PC-9 (cell line): Measurements from ENCODE around the gene TXNDC12. TPM values are rescaled to one million over a fixed set of nuclear protein-coding genes. Genes with fewer than 3 reads are reported as not detected.

Experiments used
- BruUV-seq: library from RNA; stranded (reverse); fragments of 400-500 nt; replicated peaks from 2 replicates; lab custom pipeline; 2021; lab: Mats Ljungman, UMichigan
- CTCF ChIA-PET: fragments of 300-600 bp; sonication (Branson Sonifier 250); formaldehyde crosslinking; loops from one replicate; lab custom pipeline; 2022; ENCODE audit warnings: antibody characterized with exemption; lab: Charles Lee
- POLR2A ChIA-PET: fragments of 300-600 bp; sonication (Branson Sonifier 250); formaldehyde crosslinking; loops from one replicate; lab custom pipeline; 2022; ENCODE audit warnings: antibody characterized with exemption; ENCODE audit not compliant: unreplicated experiment; lab: Charles Lee
- DNase-seq, 2 experiments: peaks; one replicate each; pipeline versions ENCODE4 v3.0.0 to v3.0.0-alpha.2; 2015 to 2022; ENCODE audit warnings: mixed read lengths in 1 of 2
- H2AFZ ChIP-seq: fragments of 200-600 bp; sonication (generic); 2 replicates; pipeline ENCODE4 v1.8.1; 2017; ENCODE audit warnings: antibody characterized with exemption
- H3F3A ChIP-seq: fragments of 200-600 bp; sonication (generic); 2 replicates; pipeline ENCODE4 v1.8.1; 2017; ENCODE audit warnings: antibody characterized with exemption, mild to moderate bottlenecking, low read depth; ENCODE audit not compliant: insufficient read depth
- H3K27ac ChIP-seq: fragments of 200-600 bp; sonication (generic); 2 replicates; pipeline ENCODE4 v1.6.1; 2016; ENCODE audit warnings: mixed run types
- H3K27me3 ChIP-seq: fragments of 200-600 bp; sonication (generic); 2 replicates; pipeline ENCODE4 v1.6.1; 2016; ENCODE audit warnings: low read depth, mixed run types; ENCODE audit not compliant: insufficient read depth
- H3K36me3 ChIP-seq: fragments of 200-600 bp; sonication (generic); 2 replicates; pipeline ENCODE4 v1.6.1; 2016; ENCODE audit warnings: low read depth, mixed run types
- H3K4me1 ChIP-seq: fragments of 200-600 bp; sonication (generic); replicated peaks from 2 replicates; pipeline ENCODE4 v1.6.1; 2016; ENCODE audit warnings: mixed run types; ENCODE audit not compliant: insufficient read depth
- H3K4me2 ChIP-seq: fragments of 200-600 bp; sonication (generic); 2 replicates; pipeline ENCODE4 v1.6.1; 2017; ENCODE audit warnings: mixed run types
- H3K4me3 ChIP-seq: fragments of 200-600 bp; sonication (generic); 2 replicates; pipeline ENCODE4 v1.6.1; 2016; ENCODE audit warnings: mixed run types
- H3K79me2 ChIP-seq: fragments of 200-600 bp; sonication (generic); 2 replicates; pipeline ENCODE4 v1.6.1; 2017; ENCODE audit warnings: low read depth, mixed run types
- H3K9me2 ChIP-seq: fragments of 200-600 bp; sonication (generic); 2 replicates; pipeline ENCODE4 v1.8.1; 2017; ENCODE audit warnings: mild to moderate bottlenecking; ENCODE audit not compliant: insufficient read depth
- H3K9me3 ChIP-seq: fragments of 200-600 bp; sonication (generic); 2 replicates; pipeline ENCODE4 v1.8.1; 2016; ENCODE audit warnings: low read depth; ENCODE audit not compliant: insufficient read depth
- H4K20me1 ChIP-seq: fragments of 200-600 bp; sonication (generic); 2 replicates; pipeline ENCODE4 v1.8.1; 2017; ENCODE audit not compliant: insufficient read depth
- CTCF ChIP-seq: fragments of 200-600 bp; sonication (generic); conservative IDR thresholded peaks from 2 replicates; pipeline ENCODE4 v1.6.1; 2017; ENCODE audit warnings: mixed run types, antibody characterized with exemption, mild to moderate bottlenecking, moderate library complexity
- EZH2 ChIP-seq: fragments of 200-600 bp; sonication (generic); IDR thresholded peaks from 2 replicates; pipeline ENCODE4 v1.8.0; 2017; ENCODE audit warnings: antibody characterized with exemption, low read depth
- intact Hi-C: fragments of 100-400 bp; cut with micrococcal nuclease; formaldehyde crosslinking; loops from one replicate; pipeline ENCODE4 v1.10.0; 2022; ENCODE audit not compliant: unreplicated experiment
- total RNA-seq: library from RNA; stranded (reverse); gene quantifications from 2 replicates; pipeline ENCODE4 v1.2.3, GENCODE V29; 2021

Gene TXNDC12
- total RNA-seq, 1 experiment from 2014 or later: 61.3 TPM

- H3K79me2 ChIP-seq: 0 out of 2 replicates have a peak, but pooled peaks cover 7% of the 10 kb centered on the region
- intact Hi-C loops: no loop called here
- CTCF ChIA-PET: no interaction called here
- BruUV-seq: no TSS peak
- 0 out of 2 replicates have a peak, but pooled peaks cover 5% of the 10 kb centered on the region for H3K36me3 ChIP-seq
- H3K4me1 ChIP-seq: peaks cover 7% of the 10 kb centered on the region
- no peak for DNase-seq
- H4K20me1 ChIP-seq: peaks cover 11% of the 10 kb centered on the region
- peaks cover 9% of the 10 kb centered on the region; the same call in 1 of the 2 replicates for H3F3A ChIP-seq
- no peaks in the 10 kb centered on the region for H3K9me2 ChIP-seq
- H3K27me3 ChIP-seq: no peaks in the 10 kb centered on the region
- H3K4me3 ChIP-seq: no peak overlapping the region
- TF ChIP-seq EZH2 (no peak), CTCF (no peak)
- H3K4me2 ChIP-seq: no peak overlapping the region
- POLR2A ChIA-PET: no interaction called here
- H3K9me3 ChIP-seq: no peaks in the 10 kb centered on the region
- no peak overlapping the region for H2AFZ ChIP-seq
- H3K27ac ChIP-seq: no peak overlapping the region
Measured at GRCh38 chr1:52045236-52045635, 9.8 kb downstream of the TXNDC12 start.

DNA sequence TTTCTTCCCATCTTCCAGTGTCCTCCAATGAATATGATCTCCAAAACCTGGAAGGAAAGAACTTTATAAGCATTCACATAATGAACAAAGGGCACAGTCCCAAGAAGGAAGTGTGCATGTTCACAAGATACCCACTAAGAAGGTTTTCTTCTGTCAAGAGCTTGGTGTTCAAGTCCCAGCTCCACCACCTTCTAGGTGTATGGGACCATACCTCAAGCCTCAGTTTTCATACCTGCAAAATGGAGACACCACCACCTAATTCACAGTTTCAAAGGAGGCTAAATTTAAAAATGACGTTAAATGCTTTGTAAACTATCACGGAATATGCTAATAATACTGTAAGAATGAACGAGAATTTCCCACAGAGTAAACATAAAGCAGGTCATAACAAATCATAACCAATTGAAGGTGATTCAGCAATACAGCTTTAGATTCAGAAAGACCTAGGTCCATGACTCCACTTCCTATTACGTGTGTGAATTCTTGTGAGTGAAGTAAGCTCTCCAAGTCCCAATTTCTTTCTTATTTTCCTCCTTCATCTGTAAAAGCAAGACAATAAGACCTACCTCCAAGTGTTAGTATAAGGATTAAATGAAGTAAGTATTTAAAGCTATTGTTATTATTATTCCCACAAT, 13.3 kb downstream of the TXNDC12 start:
- intact Hi-C loops: no loop called here
- ChIA-PET CTCF (no interaction called here), POLR2A (no interaction called here)
- 0 out of 2 replicates have a peak, but pooled peaks cover 7% of the 10 kb centered on the region for H4K20me1 ChIP-seq
- H3K9me3 ChIP-seq: no peaks in the 10 kb centered on the region
- no peak overlapping the region for H3K4me3 ChIP-seq
- peaks cover 7% of the 10 kb centered on the region for H3K4me1 ChIP-seq
- no peaks in the 10 kb centered on the region for H3K27me3 ChIP-seq
- H3F3A ChIP-seq: peaks cover 9% of the 10 kb centered on the region; the same call in 1 of the 2 replicates
- DNase-seq: no peak
- no peaks in the 10 kb centered on the region for H3K9me2 ChIP-seq
- no peak overlapping the region for H3K27ac ChIP-seq
- TF ChIP-seq EZH2: no peak
- TF ChIP-seq CTCF: no peak
- no peak overlapping the region for H2AFZ ChIP-seq
- H3K4me2 ChIP-seq: no peak overlapping the region
- 0 out of 2 replicates have a peak, but pooled peaks cover 5% of the 10 kb centered on the region for H3K36me3 ChIP-seq
- no peaks in the 10 kb centered on the region for H3K79me2 ChIP-seq
- BruUV-seq: no TSS peak

DNA sequence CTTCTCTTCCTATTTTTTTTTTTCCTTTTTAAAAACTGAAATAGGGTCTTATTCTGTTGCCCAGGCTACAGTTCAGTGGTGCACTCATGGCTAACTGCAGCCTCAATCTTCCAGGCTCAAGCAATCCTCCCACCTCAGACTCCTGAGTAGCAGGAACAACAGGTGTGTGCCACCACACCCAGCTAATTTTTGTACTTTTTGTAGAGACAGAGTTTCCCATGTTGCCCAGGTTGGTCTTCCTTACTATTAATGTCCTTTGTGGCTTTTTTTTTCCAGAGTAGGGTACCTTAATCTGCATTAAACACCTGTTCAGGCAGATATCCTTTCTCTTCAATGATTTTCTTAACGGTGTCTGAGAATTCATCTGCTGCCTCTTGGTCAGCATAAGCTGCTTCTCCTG, 17.1 kb downstream of the TXNDC12 start:
- H3K27ac ChIP-seq: no peak overlapping the region
- no peak overlapping the region for H3K4me3 ChIP-seq
- CTCF ChIA-PET: no interaction called here
- TF ChIP-seq EZH2: no peak
- TF ChIP-seq CTCF: no peak
- H3K9me3 ChIP-seq: no peaks in the 10 kb centered on the region
- H4K20me1 ChIP-seq: no peaks in the 10 kb centered on the region
- peaks cover 5% of the 10 kb centered on the region for H3K79me2 ChIP-seq
- no TSS peak for BruUV-seq
- peaks cover 6% of the 10 kb centered on the region for H3F3A ChIP-seq
- H3K4me1 ChIP-seq: no peaks in the 10 kb centered on the region; the same call in 1 of the 2 replicates
- DNase-seq: no peak
- 0 out of 2 replicates have a peak, but pooled peaks cover 5% of the 10 kb centered on the region for H3K36me3 ChIP-seq
- H3K4me2 ChIP-seq: no peak overlapping the region
- no peak overlapping the region for H2AFZ ChIP-seq
- POLR2A ChIA-PET: no interaction called here
- H3K27me3 ChIP-seq: no peaks in the 10 kb centered on the region
- H3K9me2 ChIP-seq: no peaks in the 10 kb centered on the region
- intact Hi-C loops: no loop called here
